Transverse colon (tissue), 3 donors: ENCODE measurements around the gene TNC.

ENCODE experiments used
- CTCF ChIP-seq, 5 experiments: fragments of 200-600 bp in 3 of 5; fragments of 450-650 bp in 2 of 5; sonication (generic) in 3 of 5; IDR thresholded peaks; 1 replicate in 2 of 5; 2 replicates in 3 of 5; pipeline ENCODE4 v1.5.1; 2016 to 2017; ENCODE audit warnings: antibody characterized with exemption in 5 of 5, inconsistent platforms in 3 of 5, mild to moderate bottlenecking in 2 of 5, moderate library complexity in 1 of 5
- EP300 ChIP-seq: sonication (generic); formaldehyde crosslinking; IDR thresholded peaks from one replicate; pipeline ENCODE4 v1.6.1; 2017; ENCODE audit warnings: antibody characterized with exemption, low read depth

GRCh38 chr9:115046199-115046598 is 71.8 kb downstream of the TNC start:
- TF ChIP-seq CTCF (IDR thresholded peaks at IDR 0.05): no peak
- TF ChIP-seq EP300: no peak
